HEK293T (cell line): ENCODE measurements around the gene GGT6.

ENCODE experiments used
- CTCF ChIA-PET: fragments of 350-600 bp; formaldehyde crosslinking; extraction: SDS; loops from one replicate; lab custom pipeline; 2021; ENCODE audit warnings: antibody characterized with exemption, inconsistent platforms; lab: Yijun Ruan, JAX
- POLR2A ChIA-PET: fragments of 350-600 bp; formaldehyde crosslinking; extraction: SDS; loops from one replicate; lab custom pipeline; 2020; ENCODE audit warnings: antibody characterized with exemption, inconsistent platforms; lab: Yijun Ruan, JAX
- DNase-seq: peaks from one replicate; pipeline ENCODE4 v3.0.0; 2012; ENCODE audit warnings: mixed read lengths; ENCODE audit errors: extremely low spot score
- ARNT ChIP-seq: fragments of 450-650 bp; IDR thresholded peaks from 2 replicates; pipeline ENCODE4 v1.6.1; 2017; ENCODE audit warnings: mild to moderate bottlenecking
- BHLHE40 ChIP-seq: fragments of 450-650 bp; IDR thresholded peaks from 2 replicates; pipeline ENCODE4 v1.6.1; 2016; ENCODE audit warnings: mild to moderate bottlenecking, moderate library complexity, borderline replicate concordance
- CTBP1 ChIP-seq: fragments of 450-650 bp; IDR thresholded peaks from 2 replicates; pipeline ENCODE4 v1.6.1; 2016; ENCODE audit warnings: borderline replicate concordance
- ELF4 ChIP-seq: fragments of 450-650 bp; IDR thresholded peaks from 2 replicates; pipeline ENCODE4 v1.6.1; 2017; ENCODE audit warnings: antibody characterized with exemption
- FOXA1 ChIP-seq: fragments of 450-650 bp; IDR thresholded peaks from 2 replicates; pipeline ENCODE4 v1.6.1; 2016; ENCODE audit warnings: mild to moderate bottlenecking
- FOXK2 ChIP-seq: fragments of 450-650 bp; IDR thresholded peaks from 2 replicates; pipeline ENCODE4 v1.6.1; 2016; ENCODE audit warnings: mild to moderate bottlenecking
- FOXM1 ChIP-seq: fragments of 450-650 bp; IDR thresholded peaks from 2 replicates; pipeline ENCODE4 v1.6.1; 2017; ENCODE audit warnings: mild to moderate bottlenecking, borderline replicate concordance
- HDGF ChIP-seq: fragments of 450-650 bp; IDR thresholded peaks from 2 replicates; pipeline ENCODE4 v1.6.1; 2017; ENCODE audit warnings: antibody characterized with exemption, borderline replicate concordance
- L3MBTL2 ChIP-seq: fragments of 450-650 bp; conservative IDR thresholded peaks from 2 replicates; pipeline ENCODE4 v1.6.1; 2016; ENCODE audit warnings: mild to moderate bottlenecking
- LEF1 ChIP-seq: fragments of 450-650 bp; IDR thresholded peaks from 2 replicates; pipeline ENCODE4 v1.6.1; 2017; ENCODE audit warnings: mild to moderate bottlenecking, borderline replicate concordance
- NFRKB ChIP-seq: fragments of 450-650 bp; IDR thresholded peaks from 2 replicates; pipeline ENCODE4 v1.6.1; 2016; ENCODE audit warnings: mild to moderate bottlenecking, moderate library complexity
- SP1 ChIP-seq: fragments of 450-650 bp; IDR thresholded peaks from 2 replicates; pipeline ENCODE4 v1.6.1; 2017
- SUZ12 ChIP-seq: fragments of 450-650 bp; IDR thresholded peaks from 2 replicates; pipeline ENCODE4 v1.6.1; 2016; ENCODE audit warnings: mild to moderate bottlenecking
- TARDBP ChIP-seq: fragments of 450-650 bp; IDR thresholded peaks from 2 replicates; pipeline ENCODE4 v1.6.1; 2016
- ZNF384 ChIP-seq: fragments of 450-650 bp; IDR thresholded peaks from 2 replicates; pipeline ENCODE4 v1.6.1; 2016
- TF ChIP-seq, protein P1 (sequence below): fragments of 450-650 bp; IDR thresholded peaks from 2 replicates; pipeline ENCODE4 v1.6.1; 2016

The GGT6 gene

DNA sequence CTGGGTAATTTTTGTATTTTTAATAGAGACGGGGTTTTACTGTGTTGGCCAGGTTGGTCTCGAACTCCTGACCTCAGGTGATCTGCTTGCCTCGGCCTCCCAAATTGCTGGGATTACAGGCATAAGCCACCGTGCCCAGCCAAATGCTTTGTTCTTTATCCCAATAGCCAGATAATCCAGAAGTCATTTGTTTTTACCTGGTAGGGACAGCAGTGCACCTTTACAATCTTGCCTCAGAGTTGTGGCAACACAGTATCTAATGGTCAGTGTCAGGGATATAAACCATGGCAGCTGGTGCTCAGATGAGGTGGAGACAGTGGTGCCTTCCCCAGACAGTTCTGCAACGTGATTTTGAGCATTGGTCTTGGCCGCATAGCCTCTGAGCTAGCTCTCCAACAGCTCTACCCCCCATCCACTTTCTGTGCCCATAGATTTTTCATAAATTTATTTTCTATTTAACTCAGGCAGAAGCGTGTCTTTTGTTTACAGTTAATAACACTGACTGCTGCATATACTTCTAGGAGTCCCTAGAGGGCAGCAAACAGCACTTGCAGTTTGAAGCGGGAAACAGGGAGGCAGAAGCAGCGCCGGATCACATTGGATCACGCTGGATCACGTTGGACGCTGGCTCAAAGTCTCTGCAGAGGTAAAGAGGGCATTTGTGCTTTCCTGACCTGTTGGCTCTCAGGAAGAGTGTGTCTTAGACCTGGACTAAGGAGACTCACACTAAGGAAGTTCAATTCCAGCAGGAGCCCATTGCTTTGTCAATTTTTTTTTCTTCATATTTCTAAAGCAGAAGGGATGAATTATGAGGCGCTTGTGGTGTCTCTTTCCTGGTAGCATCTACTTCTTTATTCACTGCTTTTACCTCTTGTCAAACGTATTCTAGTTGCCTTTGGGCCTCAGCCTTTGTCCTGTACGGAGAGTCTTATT is 5.1 kb upstream of the GGT6 start:
- DNase-seq: peak; percentile 82
- POLR2A ChIA-PET: interaction anchor here (3.4 kb wide), 1 partner anchor 18 kb away, joined by 9 read pairs; the partner anchor contains the start of gene SMTNL2
- no peak for TF ChIP-seq HDGF
- peak; percentile 97 for TF ChIP-seq L3MBTL2
- CTCF ChIA-PET: interaction anchor here (0.6 to 2.5 kb wide), 9 partner anchors 10 to 149 kb away, joined by 3 to 51 read pairs (median 3); partner anchors contain the start of gene MYBBP1A

DNA sequence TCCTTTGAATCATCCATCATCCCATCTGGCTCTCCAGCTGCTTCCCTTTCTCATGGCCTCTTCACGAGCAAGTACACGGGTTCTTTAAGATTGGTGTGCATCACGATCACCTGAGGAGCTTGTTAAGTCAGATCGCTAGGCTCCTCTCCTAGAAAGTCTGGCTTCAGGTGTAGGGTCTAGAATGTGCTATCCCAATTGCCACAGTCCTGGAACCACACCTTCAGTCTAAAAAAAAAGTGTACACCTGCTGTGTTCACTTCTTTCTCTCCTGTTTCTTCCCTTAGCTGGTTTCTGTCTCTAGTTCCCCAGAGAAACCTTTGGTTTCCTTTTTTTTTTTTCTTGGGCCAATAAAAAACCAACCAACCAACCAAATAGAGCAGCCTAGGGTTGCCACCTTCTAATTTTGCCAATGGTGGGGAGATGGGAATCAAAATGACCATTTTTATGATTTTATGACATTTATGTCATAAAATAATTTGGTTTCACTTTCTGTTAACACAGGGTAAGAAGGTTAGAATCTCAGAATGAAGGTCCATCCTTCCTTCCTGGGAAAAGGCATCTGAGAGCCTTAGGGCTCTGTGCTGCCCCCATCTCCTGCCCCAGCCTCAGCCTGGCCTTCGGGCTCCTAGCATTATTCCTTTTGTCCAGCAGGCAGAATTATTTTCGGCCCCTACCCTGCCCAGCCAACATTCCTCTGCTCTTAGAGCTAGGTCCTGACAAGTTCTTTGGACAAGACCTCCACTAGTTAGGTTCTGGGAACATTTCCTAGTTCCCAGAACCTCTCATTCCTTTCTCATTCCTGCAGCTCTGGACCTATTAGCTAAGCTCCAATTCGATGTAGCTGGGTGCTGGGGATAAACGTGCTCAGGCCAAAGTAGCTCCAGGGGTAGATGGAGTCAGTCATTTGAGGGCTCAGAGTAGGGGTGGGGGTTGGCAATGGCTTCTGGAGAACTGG is 1.9 kb upstream of the GGT6 start:
- CTCF ChIA-PET: interaction anchor here (0.7 kb wide), 1 partner anchor 65 kb away, joined by 4 read pairs; no protein-coding TSS in a partner anchor
- POLR2A ChIA-PET: no interaction called here
- no peak for TF ChIP-seq ELF4
- TF ChIP-seq FOXA1: no peak
- TF ChIP-seq HDGF: no peak
- TF ChIP-seq BHLHE40: no peak
- no peak for TF ChIP-seq FOXK2
- no peak for TF ChIP-seq SUZ12
- no peak for TF ChIP-seq ARNT
- TF ChIP-seq SP1: no peak

DNA sequence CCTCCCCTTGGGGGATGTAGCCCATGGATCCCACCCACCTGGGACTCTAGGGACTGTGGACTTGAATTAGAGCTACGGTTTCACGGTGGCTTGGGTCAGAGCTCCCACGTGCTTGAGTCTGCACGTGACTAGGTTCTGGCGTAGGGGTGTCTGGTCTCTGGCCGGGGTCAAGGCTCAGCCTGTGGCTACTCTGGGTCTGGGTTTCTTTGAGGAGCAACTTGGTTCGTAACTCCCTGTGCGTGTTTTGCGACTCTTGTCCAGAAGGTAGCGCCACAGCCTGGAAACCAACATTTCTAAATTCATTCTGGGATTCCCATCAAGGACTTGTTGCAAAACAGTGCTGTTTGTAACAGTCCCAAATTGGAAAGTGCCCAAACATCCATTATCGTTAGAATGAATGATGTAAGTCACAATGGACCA is 470 bp upstream of the GGT6 start:
- TF ChIP-seq FOXA1: no peak
- no peak for TF ChIP-seq TARDBP
- TF ChIP-seq BHLHE40: no peak
- POLR2A ChIA-PET: no interaction called here
- CTCF ChIA-PET: no interaction called here
- DNase-seq: no peak

More for the DNA sequence above, 1.9 kb upstream of the GGT6 start:
- DNase-seq: no peak

DNA sequence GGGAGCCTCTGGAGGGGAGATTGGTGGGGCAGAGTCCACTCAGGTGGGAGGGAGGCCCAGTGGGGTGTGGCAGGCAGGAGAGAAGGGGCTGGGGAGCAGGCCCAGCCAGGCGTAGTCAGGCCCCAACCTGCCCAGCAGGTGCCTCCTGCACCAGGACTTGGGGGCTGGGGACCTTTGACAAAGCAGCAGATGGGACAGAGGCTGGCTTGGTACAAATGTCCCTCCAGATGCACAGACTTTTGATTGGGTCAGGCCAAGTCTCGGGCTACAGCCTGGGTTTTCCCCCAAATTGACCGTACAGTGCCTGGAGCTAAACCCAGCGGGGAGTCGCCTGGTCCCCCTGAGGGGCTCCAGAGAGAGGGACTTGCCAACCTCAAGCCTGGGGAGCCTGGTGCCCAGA is 411 bp downstream of the GGT6 start:
- ChIA-PET CTCF (no interaction called here), POLR2A (no interaction called here)
- no peak for DNase-seq
- no peak for TF ChIP-seq L3MBTL2
- TF ChIP-seq FOXK2: no peak
- TF ChIP-seq TARDBP: no peak
- TF ChIP-seq SUZ12: no peak
- TF ChIP-seq ZNF384: no peak
- no peak for TF ChIP-seq HDGF
- TF ChIP-seq LEF1: no peak
- no peak for TF ChIP-seq FOXM1
- no peak for TF ChIP-seq BHLHE40
- TF ChIP-seq SP1: no peak
- TF ChIP-seq CTBP1: no peak
- TF ChIP-seq NFRKB: no peak
- no peak for TF ChIP-seq ARNT
- TF ChIP-seq, protein P1, sequence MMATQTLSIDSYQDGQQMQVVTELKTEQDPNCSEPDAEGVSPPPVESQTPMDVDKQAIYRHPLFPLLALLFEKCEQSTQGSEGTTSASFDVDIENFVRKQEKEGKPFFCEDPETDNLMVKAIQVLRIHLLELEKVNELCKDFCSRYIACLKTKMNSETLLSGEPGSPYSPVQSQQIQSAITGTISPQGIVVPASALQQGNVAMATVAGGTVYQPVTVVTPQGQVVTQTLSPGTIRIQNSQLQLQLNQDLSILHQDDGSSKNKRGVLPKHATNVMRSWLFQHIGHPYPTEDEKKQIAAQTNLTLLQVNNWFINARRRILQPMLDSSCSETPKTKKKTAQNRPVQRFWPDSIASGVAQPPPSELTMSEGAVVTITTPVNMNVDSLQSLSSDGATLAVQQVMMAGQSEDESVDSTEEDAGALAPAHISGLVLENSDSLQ: no peak
- TF ChIP-seq FOXA1: no peak
- no peak for TF ChIP-seq ELF4

DNA sequence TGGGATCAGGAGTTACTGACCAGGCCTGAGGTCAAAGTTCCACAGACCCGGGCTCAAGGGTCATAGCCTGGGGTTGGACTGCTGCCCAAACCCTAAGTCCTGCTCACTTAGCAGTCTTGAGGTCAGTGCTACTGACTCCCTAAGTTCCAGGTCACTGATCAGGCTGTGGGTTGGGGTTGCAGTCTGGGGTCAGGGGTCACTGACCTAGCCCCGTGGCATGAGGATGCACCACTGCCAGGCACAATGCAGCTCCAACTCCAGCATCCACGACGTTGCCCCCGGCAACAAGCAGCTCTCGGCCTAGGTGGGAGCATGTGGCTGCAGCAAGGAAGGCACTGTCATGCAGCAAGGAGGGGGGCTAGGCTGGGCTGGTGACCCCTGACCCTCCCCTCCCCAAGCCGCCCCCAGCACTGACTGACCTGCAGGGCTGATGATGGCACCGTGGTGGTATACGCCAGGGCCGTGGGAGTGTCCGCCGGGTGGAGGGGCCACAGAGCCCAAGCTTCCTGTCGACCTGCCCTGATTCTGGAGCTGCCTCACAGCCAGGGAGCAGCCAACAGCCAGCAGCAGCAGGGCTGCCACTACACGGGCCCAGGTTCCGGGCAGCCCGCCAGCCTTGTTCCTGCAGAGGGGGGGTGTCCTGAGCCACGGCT is 1.1 kb downstream of the GGT6 start:
- POLR2A ChIA-PET: no interaction called here
- no peak for DNase-seq
- TF ChIP-seq SUZ12 (no peak), ELF4 (no peak), LEF1 (no peak), SP1 (no peak), ARNT (no peak), ZNF384 (no peak), NFRKB (no peak)
- CTCF ChIA-PET: no interaction called here

DNA sequence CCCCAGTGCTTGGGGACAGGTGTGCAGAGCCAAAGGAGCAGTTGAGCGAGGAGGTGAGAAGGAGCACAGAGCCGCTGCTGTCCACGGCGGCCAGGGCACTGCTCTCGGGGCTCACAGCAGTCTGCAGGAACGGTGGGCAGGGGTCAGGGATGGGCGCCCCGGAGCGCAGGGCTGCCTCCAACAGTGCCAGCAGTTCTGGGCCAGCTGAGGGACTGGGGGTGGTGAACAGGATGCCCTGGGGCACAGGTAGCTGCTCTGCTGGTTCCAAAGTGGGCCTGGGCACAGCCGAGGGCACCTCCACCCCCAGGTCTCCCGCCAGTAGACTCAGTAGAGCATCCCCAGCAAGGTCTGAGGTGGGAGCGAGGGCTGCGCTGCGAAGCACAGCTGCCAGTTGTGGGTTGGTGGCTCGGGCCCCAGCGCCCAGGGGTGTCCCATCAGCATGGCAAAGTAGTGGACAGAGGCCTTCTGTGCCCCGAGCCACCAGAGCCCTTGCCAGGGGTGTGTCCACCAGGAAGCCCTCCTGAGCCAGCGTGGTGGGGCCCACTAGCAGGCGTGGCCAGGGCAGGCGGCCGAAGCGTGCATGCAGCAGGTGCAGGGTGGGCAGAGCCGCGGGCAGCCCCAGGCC is 1.9 kb downstream of the GGT6 start:
- TF ChIP-seq HDGF (no peak), TARDBP (no peak), LEF1 (no peak), FOXA1 (no peak), FOXK2 (no peak), SUZ12 (no peak), NFRKB (no peak), CTBP1 (no peak), L3MBTL2 (no peak), ARNT (no peak), ELF4 (no peak), SP1 (no peak), ZNF384 (no peak), BHLHE40 (no peak), FOXM1 (no peak)
- TF ChIP-seq, protein P1: no peak
- no peak for DNase-seq
- ChIA-PET CTCF (no interaction called here), POLR2A (no interaction called here)
